Right atrium auricular region (tissue), 2 donors: ENCODE data around the gene PLET1. TPM values are rescaled to one million over a fixed set of nuclear protein-coding genes. Genes with fewer than 3 reads are reported as not detected.

Experiments
- DNase-seq: peaks from one replicate; pipeline ENCODE4 v3.0.0-alpha.2; 2019; ENCODE audit warnings: low spot score
- H3K27ac ChIP-seq, 2 donors: fragments of 200-600 bp; sonication (generic); 1 replicate in 1 of 2; 2 replicates in 1 of 2; pipeline ENCODE4 v1.5.1; 2016 to 2019
- H3K27me3 ChIP-seq, 2 donors: fragments of 200-600 bp; sonication (generic); one replicate each; pipeline versions ENCODE4 v1.5.1 to v1.6.0; 2017 to 2019
- H3K36me3 ChIP-seq: fragments of 200-600 bp; sonication (generic); one replicate; pipeline ENCODE4 v1.5.1; 2016
- H3K4me1 ChIP-seq, 2 donors: fragments of 200-600 bp; sonication (generic); one replicate each; pipeline versions ENCODE4 v1.5.1 to v1.6.0; 2017 to 2019
- H3K4me3 ChIP-seq, 2 donors: fragments of 200-600 bp; sonication (generic); 1 replicate in 1 of 2; 2 replicates in 1 of 2; pipeline ENCODE4 v1.5.1; 2017 to 2019; ENCODE audit warnings: mild to moderate bottlenecking in 1 of 2, moderate library complexity in 1 of 2
- H3K9me3 ChIP-seq, 2 donors: fragments of 200-600 bp; sonication (generic); one replicate each; pipeline ENCODE4 v1.5.1; 2019
- total RNA-seq, 2 donors: library from RNA; depleted of rRNA; stranded (reverse); fragments of >200 nt; gene quantifications; one replicate each; pipeline ENCODE4 v1.1.0, GENCODE V29; 2016
- TF ChIP-seq, protein P1 (sequence below), 2 donors: fragments of 200-600 bp; sonication (generic); IDR thresholded peaks; one replicate each; pipeline ENCODE4 v1.5.1; 2019; ENCODE audit warnings: antibody characterized with exemption in 2 of 2

Gene PLET1
- total RNA-seq, 2 donors from 2014 or later, result not detected

DNA sequence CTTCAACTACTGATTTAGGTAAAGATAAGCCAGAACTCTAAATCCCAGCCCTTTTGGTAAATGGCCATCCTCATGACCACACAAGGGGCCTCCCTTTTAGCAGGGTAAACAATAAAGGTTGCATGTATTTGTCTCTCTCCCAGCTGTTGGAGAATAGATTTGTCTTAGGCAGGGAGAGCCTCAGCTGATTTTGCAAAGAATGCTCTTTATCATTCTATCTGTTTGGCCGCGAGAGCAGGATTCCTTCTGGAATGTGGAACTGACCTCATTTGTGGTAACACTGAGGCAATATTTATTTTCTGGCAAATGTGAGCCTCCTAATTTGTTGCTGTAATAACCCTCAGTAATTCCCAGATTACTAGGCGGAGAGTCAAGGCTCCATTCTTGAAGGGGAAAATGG, 19.2 kb downstream of the PLET1 start:
- H3K4me3 ChIP-seq, result no peak overlapping the region
- no peaks in the 10 kb centered on the region for H3K4me1 ChIP-seq
- H3K27ac ChIP-seq, result no peak overlapping the region
- no peaks in the 10 kb centered on the region for H3K27me3 ChIP-seq
- H3K9me3 ChIP-seq, result no peaks in the 10 kb centered on the region
- peaks cover 14% of the 10 kb centered on the region for H3K36me3 ChIP-seq
- no peak for DNase-seq
- TF ChIP-seq, protein P1, sequence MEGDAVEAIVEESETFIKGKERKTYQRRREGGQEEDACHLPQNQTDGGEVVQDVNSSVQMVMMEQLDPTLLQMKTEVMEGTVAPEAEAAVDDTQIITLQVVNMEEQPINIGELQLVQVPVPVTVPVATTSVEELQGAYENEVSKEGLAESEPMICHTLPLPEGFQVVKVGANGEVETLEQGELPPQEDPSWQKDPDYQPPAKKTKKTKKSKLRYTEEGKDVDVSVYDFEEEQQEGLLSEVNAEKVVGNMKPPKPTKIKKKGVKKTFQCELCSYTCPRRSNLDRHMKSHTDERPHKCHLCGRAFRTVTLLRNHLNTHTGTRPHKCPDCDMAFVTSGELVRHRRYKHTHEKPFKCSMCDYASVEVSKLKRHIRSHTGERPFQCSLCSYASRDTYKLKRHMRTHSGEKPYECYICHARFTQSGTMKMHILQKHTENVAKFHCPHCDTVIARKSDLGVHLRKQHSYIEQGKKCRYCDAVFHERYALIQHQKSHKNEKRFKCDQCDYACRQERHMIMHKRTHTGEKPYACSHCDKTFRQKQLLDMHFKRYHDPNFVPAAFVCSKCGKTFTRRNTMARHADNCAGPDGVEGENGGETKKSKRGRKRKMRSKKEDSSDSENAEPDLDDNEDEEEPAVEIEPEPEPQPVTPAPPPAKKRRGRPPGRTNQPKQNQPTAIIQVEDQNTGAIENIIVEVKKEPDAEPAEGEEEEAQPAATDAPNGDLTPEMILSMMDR (IDR thresholded peaks at IDR 0.05), result no peak

DNA sequence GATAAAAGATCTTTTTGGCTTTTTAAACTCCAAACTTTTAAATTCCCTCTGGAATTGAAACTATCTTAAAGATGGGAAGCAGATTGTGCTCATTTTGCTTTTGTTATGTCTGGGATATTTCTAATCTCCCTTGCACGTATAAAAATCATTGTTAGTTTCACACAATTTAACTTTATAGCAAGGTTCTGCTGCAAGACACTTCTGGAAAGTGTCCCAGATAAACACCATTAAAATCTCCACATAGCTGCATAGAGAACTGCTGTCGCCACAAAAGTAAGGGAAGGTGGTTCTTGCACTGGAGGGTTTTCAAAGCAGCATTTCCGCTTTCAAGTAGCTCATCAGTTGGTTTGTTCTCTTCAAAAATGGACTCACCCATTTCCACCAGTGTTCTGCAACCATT, 22.6 kb downstream of the PLET1 start:
- H3K27me3 ChIP-seq, result no peaks in the 10 kb centered on the region
- no peak overlapping the region for H3K4me3 ChIP-seq
- no peak overlapping the region for H3K27ac ChIP-seq
- TF ChIP-seq, protein P1 (IDR thresholded peaks at IDR 0.05), result no peak
- H3K36me3 ChIP-seq, result peaks cover 32% of the 10 kb centered on the region
- no peak for DNase-seq
- H3K4me1 ChIP-seq, result no peaks in the 10 kb centered on the region
- no peaks in the 10 kb centered on the region for H3K9me3 ChIP-seq

DNA sequence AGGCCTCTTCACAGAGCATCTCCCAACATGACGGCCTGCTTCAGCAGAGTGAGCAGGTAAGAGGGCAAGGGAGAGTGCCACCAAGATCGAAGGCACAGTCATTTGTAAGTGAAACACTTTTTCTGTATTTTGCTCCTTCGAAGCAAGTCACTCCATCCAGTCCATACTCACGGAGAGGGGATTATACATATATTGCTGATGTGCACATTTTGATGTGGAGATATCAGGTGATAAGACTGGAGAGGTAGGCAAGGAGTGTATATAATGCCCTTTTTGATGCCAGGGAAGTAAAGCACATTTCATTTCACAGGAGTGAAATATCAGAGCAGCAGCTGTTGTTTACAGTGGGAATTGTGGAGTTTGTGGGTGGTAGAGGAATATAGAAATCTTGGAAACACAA, 23.2 kb downstream of the PLET1 start:
- Histone ChIP-seq H3K27me3 (no peaks in the 10 kb centered on the region), H3K4me3 (no peak overlapping the region), H3K36me3 (peaks cover 32% of the 10 kb centered on the region), H3K27ac (no peak overlapping the region), H3K9me3 (no peaks in the 10 kb centered on the region), H3K4me1 (no peaks in the 10 kb centered on the region)
- no peak for DNase-seq
- TF ChIP-seq, protein P1 (IDR thresholded peaks at IDR 0.05), result no peak

DNA sequence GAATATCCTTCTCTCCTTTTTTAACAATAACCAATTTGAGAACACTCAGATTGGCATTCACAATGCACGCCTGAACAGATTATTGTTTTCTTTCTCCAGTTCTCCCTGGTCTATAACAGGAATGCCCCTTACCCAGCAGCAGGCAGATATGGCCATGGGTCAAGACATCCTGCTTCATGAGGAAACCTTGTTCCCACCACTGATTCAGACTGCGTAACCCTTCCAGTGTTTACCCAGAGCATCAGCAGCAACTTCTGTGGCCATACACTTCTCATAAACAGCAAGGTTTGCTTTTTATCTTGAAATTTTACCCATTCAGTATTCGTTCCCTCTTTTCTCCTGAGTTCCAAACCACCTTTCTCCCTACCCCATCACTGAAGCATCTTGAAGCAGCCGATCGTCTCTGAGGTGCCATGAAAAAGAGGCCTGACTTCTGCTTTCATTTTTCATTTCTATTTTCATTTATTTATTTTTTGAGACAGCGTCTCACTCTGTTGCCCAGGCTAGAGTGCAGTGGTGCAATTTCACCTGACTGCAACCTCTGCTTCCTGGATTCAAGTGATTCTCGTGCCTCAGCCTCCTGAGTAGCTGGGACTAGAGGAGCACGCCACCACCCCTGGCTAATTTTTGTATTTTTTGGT, 24.8 kb downstream of the PLET1 start:
- Histone ChIP-seq H3K4me3 (no peak overlapping the region), H3K27ac (no peak overlapping the region), H3K36me3 (peaks cover 37% of the 10 kb centered on the region), H3K27me3 (no peaks in the 10 kb centered on the region), H3K4me1 (no peaks in the 10 kb centered on the region), H3K9me3 (no peaks in the 10 kb centered on the region)
- TF ChIP-seq, protein P1 (IDR thresholded peaks at IDR 0.05), result no peak
- DNase-seq, result no peak

DNA sequence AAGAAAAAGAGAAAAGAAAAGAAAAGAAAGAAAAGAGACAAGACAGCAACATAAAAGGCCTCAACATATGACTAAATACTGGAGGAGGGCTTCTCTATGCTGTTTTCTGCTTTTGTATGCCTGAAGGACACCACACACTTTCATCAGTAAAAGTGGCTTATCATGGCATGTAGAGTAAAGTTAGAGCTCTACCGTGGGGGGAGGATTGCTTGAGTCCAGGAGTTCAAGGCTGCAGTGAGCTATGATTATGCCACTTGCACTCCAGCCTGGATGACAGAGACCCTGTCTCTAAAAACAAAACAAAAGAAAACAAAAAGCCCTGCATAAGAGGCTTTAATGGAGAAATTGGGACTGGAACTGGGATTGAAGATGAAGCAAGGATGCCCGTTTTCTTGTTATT, 28.7 kb downstream of the PLET1 start:
- Histone ChIP-seq H3K9me3 (no peaks in the 10 kb centered on the region), H3K36me3 (peaks cover 37% of the 10 kb centered on the region), H3K27ac (no peak overlapping the region), H3K4me3 (no peak overlapping the region), H3K27me3 (no peaks in the 10 kb centered on the region), H3K4me1 (peaks cover 0 to 9% of the 10 kb centered on the region in 2 donors)
- DNase-seq, result no peak
- TF ChIP-seq, protein P1 (IDR thresholded peaks at IDR 0.05), result no peak
